CD4-positive, alpha-beta T cell treated with Interleukin-17A for 1 hour (primary cell): ENCODE results near the gene CELSR1.
"Not testable (repeated sequence)": the region's sequence is repeated elsewhere in the genome, so short reads cannot be mapped to it uniquely, and the experiment has no call there.

Experiments used
- DNase-seq: peaks from one replicate; pipeline ENCODE4 v3.0.0-alpha.2; 2020

CELSR1 gene

GRCh38 chr22:46415776-46416519, 121.5 kb downstream of the CELSR1 start:
- no peak for DNase-seq

DNA sequence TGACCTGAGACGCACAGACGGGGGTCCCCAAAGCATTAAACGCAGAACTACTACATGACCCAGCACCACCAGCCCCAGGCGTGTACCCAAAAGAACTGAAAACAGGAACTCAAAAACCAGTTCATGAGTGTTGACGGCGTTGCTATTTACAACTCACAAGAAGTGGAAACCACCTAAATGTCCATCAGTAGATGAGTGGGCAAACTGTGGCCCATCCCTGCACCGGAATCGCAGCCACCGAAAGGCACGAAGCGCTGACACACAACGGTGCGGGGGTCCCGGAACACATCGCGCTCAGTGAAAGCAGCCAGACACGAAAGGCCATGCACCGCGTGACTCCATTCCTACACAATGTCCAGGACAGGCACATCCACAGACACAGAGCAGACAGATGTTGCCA, 122.7 kb downstream of the CELSR1 start:
- DNase-seq: no peak

DNA sequence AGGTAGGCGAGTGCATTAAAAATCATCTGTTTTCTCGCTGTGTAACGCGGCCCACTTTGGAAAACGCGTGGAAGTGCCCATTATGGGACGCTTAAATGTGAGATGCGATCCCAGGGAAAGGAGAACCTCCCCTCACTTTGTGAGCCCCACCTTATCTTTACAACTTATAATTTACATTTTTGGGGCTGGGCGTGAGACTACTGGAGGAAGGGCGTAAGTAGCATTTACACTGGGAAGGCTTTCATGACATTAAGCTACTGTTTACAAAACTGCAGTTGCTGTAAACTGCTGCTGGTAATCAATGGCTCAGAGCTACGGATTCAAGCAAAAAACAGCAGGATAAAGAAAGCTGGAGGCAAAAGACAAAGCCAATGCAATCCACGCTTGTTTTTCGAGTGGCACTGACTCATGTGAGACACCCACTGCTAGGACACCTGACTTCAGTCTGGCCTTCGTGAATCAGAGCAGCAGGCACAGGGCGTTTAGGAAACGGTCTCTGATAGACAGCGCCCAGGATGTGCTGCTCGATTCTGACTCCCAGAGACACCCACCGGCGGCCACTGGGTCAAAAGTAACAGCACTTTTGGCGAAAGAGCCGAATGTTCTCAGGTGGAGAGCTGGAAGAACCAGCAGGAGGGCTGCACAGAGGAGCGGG, 123.6 kb downstream of the CELSR1 start:
- DNase-seq: no peak

DNA sequence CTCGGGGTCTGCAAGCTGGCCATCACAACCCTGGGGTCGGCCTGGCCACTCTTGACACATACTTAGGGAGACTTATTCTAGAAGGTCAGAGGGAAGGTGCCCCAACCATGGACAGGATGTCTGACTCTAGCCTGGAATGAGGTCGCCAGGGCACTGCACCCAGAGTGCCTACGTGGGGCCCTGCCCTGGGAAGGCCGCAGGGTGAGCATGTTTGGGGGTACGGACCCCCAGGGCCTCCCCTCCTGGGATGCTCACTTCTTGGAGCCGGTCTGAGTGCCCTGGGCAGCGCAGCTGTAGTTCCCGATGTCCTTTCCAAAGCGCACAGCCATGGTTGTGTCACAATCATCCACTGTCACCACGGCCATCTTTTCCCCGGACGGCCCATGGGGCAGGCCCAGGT, 126.1 kb downstream of the CELSR1 start:
- no peak for DNase-seq

DNA sequence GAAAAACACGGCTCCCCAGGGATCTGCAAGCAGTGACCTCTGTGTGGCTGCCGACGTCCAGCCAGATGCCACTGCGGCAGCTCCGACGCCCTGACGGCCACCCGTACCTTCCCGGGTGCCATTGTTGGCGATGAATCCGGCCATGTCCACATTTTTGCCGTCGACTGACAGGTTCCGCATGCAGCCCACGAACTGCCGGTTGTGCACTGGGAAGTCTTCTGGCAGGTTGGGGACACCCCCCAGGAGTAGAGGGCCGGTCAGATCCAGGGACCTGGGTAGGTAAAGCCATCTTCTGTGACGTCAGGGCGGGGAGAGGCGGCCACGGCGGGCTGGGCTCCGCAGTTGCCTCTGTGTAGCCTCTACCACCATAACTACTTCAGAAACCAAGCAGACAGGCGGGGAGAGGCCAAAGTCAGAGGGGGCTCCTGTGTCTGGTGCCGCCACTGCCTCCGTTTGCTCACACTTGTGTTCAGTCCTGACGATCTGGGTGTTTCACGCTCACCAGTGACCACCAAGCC, 127.1 kb downstream of the CELSR1 start:
- DNase-seq: no peak

DNA sequence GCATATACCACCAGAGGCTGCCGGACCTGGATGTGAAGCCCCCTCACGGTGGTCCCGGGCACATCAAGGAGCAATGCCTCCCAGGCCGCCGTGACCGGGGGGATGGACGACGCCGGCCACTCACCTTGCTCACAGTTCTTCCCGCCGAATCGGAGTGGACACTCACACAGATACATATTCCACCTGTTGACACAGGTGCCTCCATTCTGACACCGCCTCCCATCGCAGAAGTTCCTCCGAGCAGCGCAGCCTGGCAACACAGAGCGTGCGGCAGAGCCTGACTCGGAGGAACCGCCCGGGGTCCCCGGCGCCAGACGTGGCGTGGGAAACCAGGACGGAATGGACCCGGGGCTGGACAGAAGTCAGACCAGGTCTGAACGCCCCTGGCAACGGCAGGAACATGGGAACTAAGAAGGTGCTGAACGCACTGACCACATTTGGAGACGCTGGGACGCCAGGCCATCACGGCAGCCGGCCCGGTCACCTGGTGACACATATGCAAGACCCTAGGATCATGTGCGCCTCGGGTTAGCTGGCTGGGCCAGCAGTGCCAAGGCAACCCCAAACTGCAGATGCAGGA, 127.7 kb downstream of the CELSR1 start:
- no peak for DNase-seq

- no peak for DNase-seq
Observed at GRCh38 chr22:46408568-46409506, 128.6 kb downstream of the CELSR1 start.

GRCh38 chr22:46407748-46408147, 129.7 kb downstream of the CELSR1 start:
- no peak for DNase-seq

DNA sequence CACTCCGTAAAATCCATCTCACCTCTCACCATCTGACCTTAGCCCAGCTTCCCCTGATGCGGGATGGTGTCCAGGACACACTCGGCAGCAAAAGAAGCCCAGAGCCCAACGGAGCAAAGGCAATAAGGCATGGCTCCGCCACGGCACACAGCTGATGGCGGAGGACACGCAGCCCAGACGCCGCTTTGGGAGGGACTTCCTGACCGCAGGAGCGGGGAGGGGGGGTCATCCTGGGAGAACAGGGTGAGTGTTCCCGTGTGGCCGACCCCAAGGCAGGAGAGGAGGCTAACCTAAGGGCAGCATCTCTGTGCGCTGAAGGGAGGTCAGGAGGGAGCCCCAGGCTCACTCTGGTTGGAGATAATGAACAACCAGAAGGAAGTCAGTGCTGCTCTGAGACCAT, 130.6 kb downstream of the CELSR1 start:
- DNase-seq: no peak

- DNase-seq: no peak
Observed at GRCh38 chr22:46406349-46406748, 131.1 kb downstream of the CELSR1 start.

DNA sequence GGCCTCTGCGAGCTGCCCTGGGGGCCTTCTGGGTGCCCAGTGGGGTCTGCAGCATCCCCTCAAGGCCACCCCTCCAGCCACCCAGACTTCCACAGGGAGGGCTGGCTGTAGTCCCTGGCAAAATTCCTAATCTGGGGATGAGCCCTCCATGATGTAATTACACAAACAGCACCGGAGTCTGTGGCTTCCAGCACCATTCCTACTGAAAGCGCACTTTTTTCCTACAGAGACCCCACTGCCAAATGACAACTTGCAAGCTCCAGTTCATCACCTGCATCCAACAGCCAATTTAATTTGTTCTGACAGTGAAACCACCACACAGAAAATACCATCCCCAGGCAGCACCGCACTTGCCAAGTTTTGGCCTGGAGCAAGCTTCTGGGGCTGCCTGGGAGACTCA, 131.5 kb downstream of the CELSR1 start:
- DNase-seq: no peak

DNA sequence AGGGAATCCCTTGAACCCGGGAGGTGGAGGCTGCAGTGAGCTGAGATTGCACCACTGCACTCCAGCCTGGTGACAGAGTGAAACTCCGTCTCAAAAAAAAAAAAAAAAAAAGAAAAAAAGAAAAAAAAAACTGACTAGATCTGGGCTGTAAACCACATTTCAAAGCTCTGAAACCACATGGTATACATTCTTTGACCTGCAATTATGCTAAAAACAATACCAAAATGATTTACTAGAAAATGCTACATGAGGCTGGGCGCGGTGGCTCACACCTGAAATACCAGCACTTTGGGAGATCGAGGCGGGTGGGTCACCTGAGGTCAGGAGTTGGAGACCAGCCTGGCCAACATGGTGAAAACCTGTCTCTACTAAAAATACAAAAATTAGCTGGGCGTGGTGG, 133.5 kb downstream of the CELSR1 start:
- peak; percentile 24 for DNase-seq

DNA sequence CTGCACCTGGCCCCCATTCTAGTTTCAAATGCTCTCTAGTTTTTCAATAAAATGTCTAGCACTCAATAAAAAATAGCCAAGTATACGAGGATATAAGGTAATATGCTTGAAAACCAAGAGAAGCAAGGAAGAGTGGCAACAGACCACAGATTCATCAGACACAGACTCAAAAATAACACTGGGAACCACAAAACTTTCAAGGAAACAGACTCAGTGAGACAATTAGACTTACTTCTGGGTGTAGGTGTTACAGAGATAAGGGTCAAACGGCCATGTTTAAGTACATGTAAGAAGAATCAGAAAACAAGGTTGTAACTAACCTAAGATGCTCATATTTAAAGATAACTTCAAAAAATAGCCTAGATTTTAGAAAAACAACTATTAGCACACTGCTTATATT, 134.9 kb downstream of the CELSR1 start:
- DNase-seq: peak; percentile 7

DNA sequence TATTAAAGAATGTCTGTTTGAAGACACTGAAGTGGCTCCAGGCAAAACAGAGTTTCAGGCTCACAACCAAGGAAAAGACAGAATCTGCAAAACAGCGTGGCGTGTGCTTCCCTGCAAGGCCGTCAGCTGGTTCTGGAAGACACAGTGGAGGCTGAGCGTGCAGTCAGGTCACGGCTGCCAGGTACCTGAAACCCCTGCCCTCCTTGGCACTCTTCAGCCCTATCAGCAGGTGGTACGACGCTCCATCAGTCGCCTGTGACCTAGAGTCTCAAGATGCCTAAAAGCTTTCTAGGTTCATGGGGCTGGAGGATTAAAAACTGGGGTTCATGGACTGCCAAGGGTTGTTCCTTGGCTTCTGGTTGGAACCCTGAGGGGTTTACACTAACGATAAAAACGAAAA, 136.1 kb downstream of the CELSR1 start:
- DNase-seq: no peak

GRCh38 chr22:46399251-46400024, 138.0 kb downstream of the CELSR1 start:
- no peak for DNase-seq

GRCh38 chr22:46397951-46398350, 139.5 kb downstream of the CELSR1 start:
- DNase-seq: no peak

- no peak for DNase-seq
Observed at GRCh38 chr22:46397514-46397913, 139.9 kb downstream of the CELSR1 start.

- not testable (repeated sequence) for DNase-seq
Observed at GRCh38 chr22:46397049-46397448, 140.4 kb downstream of the CELSR1 start.

DNA sequence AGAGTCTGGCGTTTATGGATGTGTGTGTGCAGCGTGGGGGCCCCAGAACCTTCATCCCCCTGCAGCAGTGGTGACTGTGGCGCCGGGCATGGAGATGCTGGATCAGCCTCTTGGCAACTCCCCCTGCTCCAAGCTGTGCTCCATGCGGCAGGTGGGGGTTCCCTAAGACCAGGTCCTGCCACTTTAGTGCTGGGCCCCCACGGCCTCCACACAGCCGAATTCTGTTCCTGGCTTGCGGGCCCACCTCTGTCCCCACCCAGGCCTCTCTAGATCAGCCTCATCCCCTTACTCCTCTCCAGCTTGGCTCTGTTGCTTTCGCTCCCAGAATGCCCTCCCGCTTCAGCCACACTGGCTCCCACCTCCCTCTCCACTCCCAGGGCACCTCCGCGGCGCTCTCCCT, 142.3 kb downstream of the CELSR1 start:
- no peak for DNase-seq

GRCh38 chr22:46394622-46395021, 142.8 kb downstream of the CELSR1 start:
- DNase-seq: no peak

- DNase-seq: no peak
Observed at GRCh38 chr22:46393873-46394272, 143.5 kb downstream of the CELSR1 start.
